Lower leg skin (tissue), 3 donors: ENCODE data around the gene DRAP1.

Source experiments
- CTCF ChIP-seq, 3 donors: fragments of 450-650 bp; IDR thresholded peaks; one replicate each; pipeline ENCODE4 v1.5.1; 2016; ENCODE audit warnings: antibody characterized with exemption in 3 of 3, mild to moderate bottlenecking in 3 of 3, moderate library complexity in 2 of 3
- POLR2A ChIP-seq, 2 donors: fragments of 450-650 bp; IDR thresholded peaks; one replicate each; pipeline ENCODE4 v1.6.1; 2016 to 2017; ENCODE audit warnings: antibody characterized with exemption in 2 of 2, mild to moderate bottlenecking in 1 of 2, moderate library complexity in 1 of 2

- TF ChIP-seq POLR2A (IDR thresholded peaks at IDR 0.05) (no peak), CTCF (IDR thresholded peaks at IDR 0.05) (no peak)
These were observed 27.4 kb downstream of the DRAP1 start for GRCh38 chr11:65946655-65947054.
